GM21381 (cell line): ENCODE data around the gene ANKMY1.

Experiments used
- ATAC-seq: cut with Tn5 transposase; IDR thresholded peaks from one replicate; pipeline ENCODE4 v1.9.1; 2021; ENCODE audit warnings: mild to moderate bottlenecking, moderate library complexity; ENCODE audit not compliant: unreplicated experiment

The ANKMY1 gene

DNA sequence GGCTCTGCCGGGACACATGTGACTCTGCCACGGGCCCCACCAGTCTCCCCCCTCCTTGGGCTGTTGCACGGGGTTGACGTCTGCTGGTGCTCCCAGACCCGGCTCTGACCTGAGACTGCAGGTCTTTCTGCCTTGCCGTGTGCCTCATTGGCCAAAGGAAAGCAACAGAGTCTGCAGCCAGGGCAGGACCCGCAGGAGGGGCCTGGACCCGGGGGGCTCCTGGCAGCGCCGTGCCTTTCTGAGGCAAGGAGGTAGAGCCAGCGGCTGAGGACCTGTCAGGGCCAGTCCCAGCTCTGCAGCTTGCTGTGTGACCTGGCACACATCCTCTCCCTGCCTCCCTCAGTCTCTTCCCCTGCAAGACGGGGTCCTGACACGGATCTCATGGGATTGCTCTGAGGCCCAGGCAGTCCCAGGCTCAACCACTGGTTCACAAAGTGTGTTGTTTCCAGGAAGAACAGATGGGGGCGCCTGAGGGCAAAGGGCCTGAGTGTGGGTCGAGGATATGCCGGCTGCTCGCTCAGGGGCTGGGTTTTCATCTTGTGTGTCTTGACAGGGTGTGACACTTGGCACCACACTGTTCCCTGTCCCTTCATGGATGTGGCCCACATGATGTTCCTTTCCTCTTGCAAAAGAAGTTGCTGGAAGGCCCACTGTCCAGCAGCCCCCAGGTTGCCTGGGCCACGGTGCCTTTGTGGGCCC, 37.7 kb upstream of the ANKMY1 start:
- ATAC-seq = no peak

DNA sequence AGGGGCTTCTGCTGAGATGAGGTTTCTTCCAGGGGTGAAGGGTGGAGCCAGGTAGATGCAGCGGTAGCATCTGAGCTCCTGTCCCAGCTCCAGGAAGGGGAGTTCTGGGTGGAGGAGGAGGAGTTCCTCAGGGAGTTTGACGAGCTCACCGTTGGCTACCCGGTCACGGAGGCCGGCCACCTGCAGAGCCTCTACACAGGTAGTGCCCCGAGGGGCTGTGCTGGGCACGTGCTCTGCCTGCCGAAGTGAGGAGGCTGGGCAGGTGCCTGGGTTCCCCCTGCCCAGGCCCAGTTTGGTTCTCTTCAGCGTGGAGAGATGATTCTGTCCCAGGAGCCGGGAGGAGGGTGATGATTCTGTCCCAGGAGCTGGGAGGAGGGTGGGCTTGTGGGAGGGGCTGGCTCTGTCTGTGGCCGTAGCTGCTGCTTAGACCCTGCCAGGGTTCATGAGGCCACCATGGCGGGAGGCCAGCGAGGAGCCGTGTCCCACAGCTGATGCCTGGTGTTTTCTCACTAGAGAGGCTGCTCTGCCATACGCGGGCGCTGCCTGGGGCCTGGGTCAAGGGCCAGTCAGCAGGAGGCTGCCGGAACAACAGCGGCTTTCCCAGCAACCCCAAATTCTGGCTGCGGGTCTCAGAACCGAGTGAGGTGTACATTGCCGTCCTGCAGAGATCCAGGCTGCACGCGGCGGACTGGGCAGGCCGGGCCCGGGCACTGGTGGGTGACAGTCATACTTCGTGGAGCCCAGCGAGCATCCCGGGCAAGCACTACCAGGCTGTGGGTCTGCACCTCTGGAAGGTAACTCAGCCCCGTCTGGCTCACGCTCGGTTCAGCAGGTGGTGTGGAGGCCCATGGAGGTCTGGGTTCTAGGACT, 37.0 kb upstream of the ANKMY1 start:
- no peak for ATAC-seq

DNA sequence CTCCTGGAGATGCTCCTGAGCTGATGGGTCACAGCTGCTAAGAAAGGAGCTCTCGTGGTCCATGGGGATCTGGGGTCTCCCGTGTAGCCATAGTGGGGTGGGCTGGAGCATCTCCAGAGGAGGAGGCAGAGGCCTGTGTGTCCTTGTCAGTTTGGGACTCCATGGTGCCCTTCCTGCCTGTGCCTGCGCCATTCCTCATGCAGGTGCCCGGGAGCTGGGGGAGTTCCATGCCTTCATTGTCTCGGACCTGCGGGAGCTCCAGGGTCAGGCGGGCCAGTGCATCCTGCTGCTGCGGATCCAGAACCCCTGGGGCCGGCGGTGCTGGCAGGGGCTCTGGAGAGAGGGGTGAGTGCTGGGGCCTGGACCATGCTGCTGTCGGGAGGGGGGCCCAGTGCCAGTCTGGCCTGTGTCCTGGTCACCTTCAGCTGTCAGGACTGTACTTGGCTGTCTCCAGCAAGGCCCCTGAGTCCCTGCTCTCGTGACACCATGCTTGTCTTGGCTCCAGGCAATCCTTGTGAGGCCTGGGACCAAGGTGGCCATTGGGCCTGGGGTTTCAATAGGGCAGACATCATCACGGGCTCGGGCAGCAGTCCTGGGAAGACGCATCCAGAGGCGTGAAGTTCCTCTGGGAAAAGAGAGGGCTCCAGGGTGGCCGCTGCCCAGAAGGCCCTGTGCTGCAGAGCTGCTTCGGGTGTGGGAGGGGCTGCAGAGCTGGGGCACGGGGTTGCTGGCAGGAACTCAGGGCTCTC, 36.1 kb upstream of the ANKMY1 start:
- no peak for ATAC-seq

DNA sequence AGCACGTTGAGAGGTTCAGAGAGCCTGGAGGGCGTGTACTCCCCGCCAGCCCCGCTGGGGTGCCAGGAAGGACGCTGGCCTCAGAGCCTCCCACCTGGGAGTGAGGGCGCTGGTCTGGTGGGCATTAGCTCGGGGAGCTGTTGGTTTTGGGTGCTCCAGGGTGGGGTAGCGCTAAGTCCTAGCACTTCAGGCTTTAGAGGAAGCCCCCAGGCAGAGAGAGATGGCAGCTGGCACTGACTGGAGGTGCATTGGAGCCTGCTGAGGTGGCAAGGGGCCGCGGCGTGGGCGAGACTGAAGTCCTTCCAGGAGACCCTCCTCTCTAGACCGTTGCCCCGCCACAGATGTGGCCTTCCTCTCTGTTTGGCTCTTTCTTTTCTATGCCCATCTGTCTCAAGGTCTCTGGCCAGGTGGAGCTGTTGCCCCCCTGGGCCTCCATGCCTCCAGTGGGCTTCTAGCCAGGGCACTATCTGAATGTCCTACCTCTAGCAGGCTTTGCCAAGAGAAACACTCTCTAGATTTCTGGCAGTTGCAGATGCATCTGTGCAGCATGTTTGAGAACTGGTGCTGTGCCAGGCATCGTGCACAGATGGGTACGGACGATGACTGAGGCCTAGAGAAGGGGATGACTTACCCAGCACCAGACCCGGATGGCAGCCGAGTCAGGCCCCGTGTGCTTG, 35.4 kb upstream of the ANKMY1 start:
- no peak for ATAC-seq

DNA sequence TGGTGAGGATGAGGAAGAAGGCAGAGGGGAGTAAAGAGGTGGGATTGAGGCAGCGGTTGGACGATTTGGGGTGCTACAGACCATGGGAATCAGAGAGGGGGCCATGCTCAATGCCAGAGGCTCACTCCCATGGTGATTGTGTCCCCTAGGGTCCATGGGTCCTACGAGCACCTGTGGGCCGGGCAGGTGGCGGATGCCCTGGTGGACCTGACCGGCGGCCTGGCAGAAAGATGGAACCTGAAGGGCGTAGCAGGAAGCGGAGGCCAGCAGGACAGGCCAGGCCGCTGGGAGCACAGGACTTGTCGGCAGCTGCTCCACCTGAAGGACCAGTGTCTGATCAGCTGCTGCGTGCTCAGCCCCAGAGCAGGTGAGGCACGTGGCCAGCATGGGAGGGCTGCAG, 34.0 kb upstream of the ANKMY1 start:
- ATAC-seq = no peak

DNA sequence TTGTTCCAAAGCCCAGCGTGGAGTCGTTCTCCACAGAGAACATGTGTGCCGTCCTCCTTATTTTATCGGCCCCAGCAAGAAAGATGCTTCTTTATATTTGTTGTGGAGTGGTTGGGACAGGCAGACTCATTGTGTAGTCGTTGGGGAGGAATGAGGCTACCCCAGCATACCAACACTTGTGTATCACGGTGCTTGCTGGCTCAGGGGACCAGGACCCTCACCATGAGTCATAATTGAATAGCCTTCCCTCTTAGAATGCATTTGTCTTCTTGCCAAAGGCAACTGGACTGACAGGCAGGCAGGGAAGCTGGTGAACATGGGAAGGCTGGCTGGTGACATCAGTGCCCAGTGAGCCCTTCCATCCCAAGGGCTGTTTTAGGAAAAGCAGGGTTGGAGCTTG, 33.4 kb upstream of the ANKMY1 start:
- no peak for ATAC-seq

DNA sequence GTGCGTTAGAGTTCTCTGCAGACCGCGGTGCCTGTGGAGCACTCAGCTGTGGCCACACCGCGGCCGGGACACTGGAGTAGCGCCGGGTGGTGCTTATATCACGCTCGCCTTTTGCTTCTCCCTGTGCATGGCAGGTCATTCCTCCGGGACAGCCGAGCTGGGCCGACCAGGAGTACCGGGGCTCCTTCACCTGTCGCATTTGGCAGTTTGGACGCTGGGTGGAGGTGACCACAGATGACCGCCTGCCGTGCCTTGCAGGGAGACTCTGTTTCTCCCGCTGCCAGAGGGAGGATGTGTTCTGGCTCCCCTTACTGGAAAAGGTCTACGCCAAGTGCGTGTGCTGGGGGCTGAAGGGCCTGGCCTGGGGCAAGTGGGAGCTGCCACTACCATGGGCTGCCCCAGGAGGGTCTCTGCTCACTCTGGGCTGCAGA, 32.9 kb upstream of the ANKMY1 start:
- ATAC-seq = no peak

DNA sequence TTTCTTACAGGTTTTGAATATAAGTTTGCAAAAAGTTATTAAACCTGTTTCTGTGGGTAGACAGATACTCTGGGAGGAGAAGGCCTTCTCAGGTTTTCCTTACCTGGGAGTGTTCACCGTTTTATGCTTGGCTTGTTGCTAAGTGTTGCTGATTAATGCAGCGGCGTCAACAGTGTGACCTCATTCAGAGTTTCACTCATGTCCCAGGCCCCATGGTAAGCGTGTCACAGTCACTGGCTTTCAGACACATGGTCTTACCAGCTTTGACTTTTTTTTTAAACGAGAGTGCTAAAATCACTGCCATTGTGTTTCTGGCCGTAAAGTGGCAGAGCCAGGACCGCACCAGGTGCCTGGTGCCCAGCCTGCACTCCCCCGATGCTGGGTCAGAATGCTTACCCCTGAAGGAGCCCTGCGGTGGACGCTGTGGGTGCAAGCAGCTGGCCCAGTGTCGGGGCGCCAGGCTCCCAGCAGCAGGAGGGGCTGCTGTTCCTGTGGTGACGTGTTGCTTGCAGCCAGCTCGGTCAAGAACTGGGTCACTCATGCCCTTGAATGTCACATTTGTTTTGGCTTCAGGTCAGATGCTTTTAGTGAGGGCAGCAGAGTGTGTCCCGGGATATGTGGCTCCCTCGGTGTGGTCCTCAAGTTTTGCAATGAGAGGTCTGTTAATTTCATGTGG, 32.2 kb upstream of the ANKMY1 start:
- no peak for ATAC-seq

DNA sequence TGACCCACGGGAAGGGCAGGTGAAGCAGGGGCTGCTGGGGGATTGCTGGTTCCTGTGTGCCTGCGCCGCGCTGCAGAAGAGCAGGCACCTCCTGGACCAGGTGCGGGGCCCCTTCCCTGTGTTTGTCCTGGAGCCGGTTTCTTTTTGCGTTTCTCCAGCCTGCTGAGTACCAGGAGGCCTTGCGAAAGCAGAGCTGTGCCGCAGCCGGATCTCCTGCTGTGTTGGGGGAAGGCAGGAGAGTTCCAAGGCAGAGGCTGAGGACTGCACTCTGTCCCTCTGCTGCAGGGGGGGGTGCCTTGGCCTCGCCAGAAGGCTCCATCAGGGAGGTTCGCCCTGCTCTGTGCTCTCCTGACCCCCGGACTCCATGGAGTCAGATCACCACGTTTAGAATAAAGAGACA, 31.6 kb upstream of the ANKMY1 start:
- no peak for ATAC-seq

DNA sequence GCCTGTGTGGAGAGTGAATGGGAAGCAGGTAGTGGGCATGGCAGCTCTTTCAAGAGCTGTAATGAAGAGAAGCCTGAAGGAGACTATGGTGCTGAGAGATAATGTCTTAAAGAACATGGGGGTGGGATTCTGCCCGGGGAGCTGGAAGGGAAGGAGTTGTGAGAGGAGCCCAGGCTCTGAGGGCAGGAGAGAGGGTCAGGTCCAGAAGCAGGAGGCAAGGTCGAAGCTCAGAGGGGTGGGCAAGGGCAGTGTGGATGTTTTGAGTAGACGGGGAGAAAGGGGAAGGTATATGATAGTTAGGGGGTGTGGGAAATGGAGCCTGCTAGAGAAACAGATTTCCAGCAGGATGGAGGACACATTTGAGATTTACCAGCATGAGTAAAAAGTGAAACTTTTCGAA, 30.9 kb upstream of the ANKMY1 start:
- no peak for ATAC-seq

DNA sequence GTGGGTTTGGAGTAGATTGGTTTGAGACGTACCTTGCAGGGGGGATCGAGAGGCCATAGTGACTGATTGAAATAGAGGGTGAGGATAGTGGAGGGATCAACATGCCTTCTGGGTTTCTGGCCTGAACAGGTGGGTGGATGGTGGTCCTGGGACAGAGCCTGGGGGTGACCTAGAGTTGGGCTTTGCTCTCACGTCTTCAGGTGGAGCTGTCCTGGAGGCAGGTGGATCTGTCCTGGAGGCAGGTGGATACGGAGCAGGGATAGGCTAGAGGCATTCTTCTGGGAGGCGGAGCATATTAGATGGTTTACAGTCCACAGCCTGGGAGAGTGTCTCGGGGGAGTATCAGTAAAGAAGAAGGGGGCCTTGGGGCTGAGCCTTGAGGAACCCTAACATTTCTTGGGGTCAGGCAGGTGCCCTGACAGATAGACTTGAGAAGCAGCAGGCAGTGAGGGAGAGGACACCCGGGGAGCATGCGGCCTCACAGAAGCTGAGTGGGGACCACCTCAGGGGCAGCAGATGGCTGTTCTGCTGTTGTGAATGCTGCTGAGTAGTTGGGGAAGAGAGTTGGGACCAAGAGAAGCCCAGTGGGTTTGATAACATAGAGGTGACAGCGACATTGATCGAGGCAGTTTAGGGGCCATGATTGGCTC, 30.3 kb upstream of the ANKMY1 start:
- no peak for ATAC-seq

DNA sequence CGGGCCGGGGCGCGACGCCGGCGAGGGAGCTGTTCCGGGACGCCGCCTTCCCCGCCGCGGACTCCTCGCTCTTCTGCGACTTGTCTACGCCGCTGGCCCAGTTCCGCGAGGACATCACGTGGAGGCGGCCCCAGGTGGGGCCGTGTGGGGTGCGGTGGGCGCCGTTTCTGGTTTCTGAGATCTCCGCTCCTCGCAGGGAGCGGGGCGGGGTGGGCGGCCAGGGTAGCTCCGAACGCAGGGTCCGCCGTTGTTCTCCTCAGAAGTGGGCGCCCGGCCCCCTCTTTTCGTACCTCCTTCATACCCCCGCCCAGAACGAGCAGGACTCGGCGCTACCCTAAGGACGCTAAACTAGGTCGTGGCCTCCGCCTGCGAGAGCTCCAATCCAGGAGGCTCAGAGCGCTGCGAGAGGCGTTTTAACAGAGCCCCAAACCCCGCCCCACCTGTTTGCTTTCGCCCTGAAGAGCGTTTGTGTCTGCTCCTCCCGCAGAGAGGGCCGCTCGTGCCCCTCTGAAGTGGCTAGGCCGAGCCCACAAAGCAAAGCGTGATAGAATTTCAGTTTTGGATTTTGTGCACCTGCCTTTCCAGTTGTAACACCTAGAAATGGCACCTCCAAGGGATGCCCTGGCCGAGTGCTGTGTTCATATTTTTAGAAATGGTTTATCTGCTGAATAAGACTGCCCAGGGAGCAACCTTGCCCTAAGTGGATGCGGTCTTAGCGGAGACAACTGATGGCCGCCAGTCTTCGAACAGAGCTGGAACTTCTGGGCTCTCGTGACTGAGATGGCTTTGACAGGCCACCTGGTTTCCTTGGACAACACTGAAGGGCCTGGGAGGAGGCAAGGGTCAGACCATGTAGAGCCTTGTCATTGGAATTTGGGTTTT, 29.4 kb upstream of the ANKMY1 start:
- ATAC-seq = peak; percentile 0

DNA sequence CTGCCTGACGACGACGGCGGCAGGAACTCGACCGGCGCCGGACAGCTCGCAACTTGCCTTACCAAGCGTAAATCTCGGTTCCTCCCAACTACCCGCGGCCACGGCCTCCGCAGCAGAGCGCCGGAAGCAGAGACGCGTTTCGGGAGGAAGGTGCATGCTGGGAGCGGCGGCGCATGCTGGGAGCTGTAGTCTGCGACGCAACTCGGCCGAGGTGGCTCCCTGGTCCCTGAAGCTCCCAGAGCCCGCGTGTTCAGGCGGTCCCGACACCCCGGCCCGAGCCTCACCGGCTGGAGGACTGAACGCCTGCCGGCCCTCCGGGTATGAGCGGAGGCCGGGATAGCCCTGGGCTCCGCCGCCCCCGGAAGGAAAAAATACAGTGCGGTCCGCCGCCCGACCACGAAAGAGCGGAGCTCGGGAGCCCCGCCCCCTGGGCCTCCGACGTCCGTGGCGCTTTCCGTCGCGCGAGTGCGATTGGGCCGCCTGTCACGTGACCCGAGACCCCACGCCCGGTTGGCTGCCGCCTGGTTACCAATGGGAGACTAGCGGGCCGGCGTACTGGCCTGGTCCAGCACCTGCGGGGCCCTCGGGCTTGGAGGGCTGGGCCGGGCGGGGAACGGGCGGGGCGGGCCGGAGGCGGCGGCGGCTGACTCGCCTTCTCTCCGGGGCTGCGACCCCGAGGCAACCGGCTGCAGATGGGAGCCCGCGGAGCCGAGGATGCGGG, 28.6 kb upstream of the ANKMY1 start, which contains the start of gene CAPN10:
CAPN10 (plus strand) TSS at position 537 of the 721 bp plus-strand sequence; CDS start at position 715, 178 bp downstream.
- peak; percentile 67 for ATAC-seq

DNA sequence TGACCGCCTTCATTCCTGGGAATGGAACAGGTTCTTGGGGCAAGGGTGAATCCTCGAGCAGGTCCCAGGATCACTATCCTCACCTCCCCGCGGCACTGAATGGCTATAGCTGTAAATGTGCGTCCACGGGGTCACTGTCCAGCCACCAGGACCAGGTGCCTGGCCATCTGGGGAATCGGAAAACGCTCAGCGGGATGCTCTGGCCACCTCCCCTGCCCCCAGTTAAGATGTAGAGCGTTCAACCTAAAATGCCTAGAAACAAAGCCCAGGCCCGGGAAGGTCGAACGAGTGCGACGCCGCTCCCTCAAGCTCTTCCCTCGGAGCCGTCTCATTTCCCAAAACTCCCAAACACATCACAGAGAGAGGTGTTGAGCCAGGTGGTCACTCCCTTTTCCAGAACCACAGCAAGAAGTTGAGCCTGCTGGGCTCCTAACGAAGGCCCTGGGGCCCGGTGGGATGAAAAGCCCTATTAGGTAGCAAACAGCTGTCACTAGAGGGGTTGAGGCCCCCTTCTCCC, 28.0 kb upstream of the ANKMY1 start:
- peak; percentile 0 for ATAC-seq

DNA sequence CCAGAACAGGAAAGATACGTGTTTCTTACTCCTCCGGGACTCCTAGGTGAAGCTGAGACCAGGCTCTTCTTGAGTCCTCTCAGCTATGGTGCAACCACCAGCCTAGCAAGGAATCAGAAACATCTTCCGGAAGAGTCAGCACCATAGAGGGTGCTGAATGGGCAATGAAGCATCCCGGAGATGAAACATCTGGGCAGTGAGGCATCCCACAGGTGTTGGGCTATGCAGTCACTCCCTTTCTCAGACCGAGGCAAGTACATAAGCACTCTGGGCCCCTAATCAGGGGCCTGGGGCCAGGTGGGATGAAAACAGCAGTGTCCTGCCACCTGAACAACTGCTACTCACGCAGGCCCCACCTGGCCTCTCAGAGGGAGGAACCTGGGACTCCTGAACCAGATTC, 27.3 kb upstream of the ANKMY1 start:
- peak; percentile 19 for ATAC-seq

DNA sequence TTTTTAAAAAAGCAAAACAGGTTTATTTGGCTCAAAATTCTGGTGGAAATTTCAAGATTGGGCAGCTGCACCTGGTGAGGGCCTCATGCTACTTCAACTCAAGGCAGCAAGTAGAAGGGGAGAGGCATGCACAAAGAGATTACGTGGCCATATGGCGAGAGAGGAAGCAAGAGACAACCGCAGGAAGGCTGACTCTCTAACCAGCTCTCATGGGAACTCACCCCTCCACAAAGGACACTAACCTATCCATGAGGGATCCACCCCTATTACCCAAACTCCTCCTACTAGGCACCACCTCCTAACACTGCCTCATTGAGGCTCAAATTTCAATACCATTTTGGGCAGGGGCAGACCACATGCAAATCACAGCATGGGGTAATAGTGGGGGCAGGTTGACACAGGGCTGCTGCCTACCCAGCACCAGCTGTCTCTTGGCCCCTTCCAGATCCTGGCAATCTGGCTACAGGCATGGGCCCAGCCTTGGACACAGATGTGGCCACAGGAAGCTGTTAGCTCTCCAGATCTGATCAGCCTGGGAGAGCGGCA, 26.8 kb upstream of the ANKMY1 start:
- ATAC-seq = peak; percentile 47

DNA sequence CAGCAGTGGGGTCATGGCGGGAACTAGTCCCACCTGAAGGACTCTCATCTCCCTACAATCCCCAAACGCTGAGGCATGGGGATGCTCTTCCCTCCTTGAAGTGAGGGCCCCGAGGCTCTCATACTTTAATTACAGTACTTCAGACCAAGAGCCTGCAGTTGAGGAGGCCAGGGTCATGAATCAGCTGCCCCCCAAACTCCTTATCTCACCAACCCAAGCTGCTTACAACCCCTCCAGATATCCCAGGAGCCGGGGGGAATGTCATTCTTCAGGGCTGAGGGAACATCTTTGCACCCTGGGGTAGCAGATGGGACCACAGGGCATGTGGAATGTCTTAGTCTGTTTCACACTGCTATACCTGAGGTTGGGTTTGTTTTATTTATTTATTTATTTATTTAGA, 26.0 kb upstream of the ANKMY1 start:
- no peak for ATAC-seq

DNA sequence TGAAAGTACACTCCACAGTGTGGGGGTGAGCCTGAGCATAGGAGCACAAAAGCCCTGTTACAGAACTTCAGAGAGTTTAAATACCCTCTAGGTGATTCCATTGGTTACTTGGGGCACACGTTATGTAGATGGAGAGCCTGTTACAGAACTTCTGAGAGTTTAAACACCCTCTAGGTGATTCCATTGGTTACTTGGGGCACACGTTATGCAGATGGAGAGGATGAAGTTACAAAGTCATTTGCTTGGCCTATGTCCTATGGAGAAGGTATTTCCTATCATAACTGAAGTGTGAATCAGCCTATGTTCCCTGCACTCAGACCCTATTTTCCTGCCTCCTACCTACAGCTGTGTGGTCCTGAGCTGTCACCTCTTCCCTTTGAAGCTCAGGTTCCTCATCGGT, 25.0 kb upstream of the ANKMY1 start:
- ATAC-seq = no peak
